Thyroid gland (tissue), 4 donors: ENCODE data around the gene ZNF182.
"Not testable (repeated sequence)": the region's sequence is repeated elsewhere in the genome, so short reads cannot be mapped to it uniquely, and the experiment has no call there.

Source experiments
- POLR2A ChIP-seq, 2 donors: fragments of 450-650 bp; IDR thresholded peaks; one replicate each; pipeline ENCODE4 v1.6.1; 2017; ENCODE audit warnings: antibody characterized with exemption in 2 of 2, mild to moderate bottlenecking in 2 of 2, moderate library complexity in 1 of 2
- TF ChIP-seq, protein P1 (sequence below), 6 experiments: fragments of 200-600 bp in 3 of 6; fragments of 450-650 bp in 3 of 6; sonication (generic) in 3 of 6; IDR thresholded peaks; one replicate each; pipeline ENCODE4 v1.5.1; 2016 to 2019; ENCODE audit warnings: antibody characterized with exemption in 6 of 6, mild to moderate bottlenecking in 2 of 6, inconsistent platforms in 1 of 6, moderate library complexity in 1 of 6

DNA sequence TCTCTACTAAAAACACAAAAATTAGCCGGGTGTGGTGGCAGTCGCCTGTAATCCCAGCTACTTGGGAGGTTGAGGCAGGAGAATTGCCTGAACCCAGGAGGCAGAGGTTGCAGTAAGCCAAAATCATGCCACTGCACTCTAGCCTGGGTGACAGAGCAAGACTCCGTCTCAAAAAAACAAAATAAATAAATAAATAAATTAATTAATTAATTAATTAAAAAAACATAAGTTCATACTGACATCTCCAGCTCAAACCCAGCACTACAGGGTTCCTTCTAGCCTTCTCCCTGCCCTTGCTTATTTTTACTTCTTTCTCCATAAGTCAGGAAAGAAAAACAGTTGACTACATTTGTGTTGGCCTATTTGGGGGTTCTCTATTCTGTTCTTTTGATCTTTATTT, 71.8 kb downstream of the ZNF182 start:
- TF ChIP-seq, protein P1, sequence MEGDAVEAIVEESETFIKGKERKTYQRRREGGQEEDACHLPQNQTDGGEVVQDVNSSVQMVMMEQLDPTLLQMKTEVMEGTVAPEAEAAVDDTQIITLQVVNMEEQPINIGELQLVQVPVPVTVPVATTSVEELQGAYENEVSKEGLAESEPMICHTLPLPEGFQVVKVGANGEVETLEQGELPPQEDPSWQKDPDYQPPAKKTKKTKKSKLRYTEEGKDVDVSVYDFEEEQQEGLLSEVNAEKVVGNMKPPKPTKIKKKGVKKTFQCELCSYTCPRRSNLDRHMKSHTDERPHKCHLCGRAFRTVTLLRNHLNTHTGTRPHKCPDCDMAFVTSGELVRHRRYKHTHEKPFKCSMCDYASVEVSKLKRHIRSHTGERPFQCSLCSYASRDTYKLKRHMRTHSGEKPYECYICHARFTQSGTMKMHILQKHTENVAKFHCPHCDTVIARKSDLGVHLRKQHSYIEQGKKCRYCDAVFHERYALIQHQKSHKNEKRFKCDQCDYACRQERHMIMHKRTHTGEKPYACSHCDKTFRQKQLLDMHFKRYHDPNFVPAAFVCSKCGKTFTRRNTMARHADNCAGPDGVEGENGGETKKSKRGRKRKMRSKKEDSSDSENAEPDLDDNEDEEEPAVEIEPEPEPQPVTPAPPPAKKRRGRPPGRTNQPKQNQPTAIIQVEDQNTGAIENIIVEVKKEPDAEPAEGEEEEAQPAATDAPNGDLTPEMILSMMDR (IDR thresholded peaks at IDR 0.05), result not testable (repeated sequence)
- not testable (repeated sequence) for TF ChIP-seq POLR2A (IDR thresholded peaks at IDR 0.05)
